Measurements from ENCODE around the gene TRAK1. TPM values are rescaled to one million over a fixed set of nuclear protein-coding genes. Genes with fewer than 3 reads are reported as not detected.

The TRAK1 gene
- total RNA-seq, 1 donor from 2014 or later = 41.0 TPM

DNA sequence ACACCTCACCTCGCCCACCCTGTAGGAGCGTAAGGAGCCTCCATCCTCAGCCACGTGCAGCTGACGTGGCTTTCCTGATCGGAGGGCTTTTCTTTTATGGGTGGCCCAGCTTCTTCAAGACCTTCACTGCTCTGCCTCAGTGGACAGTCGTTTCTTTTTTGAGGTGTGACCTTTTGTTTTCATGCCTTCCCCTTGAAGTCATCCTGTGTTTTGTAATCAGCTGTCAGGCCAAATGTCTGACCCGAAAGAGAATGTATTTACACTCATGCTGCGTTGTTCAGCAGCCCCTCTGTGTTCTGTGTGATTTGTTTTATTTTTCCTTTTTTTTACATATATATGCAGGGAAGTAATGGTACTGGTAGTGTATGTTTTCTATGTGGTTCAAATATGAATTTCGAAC is 133.0 kb downstream of the TRAK1 start:
- Mint-ChIP-seq H3K9me3 (no peaks in the 10 kb centered on the region), H3K27ac (ENCODE audit: unreplicated experiment) (no peak overlapping the region), H3K36me3 (ENCODE audit: low read depth) (peaks cover 15% of the 10 kb centered on the region), H3K4me3 (no peak overlapping the region), H3K27me3 (ENCODE audit: low read depth) (no peaks in the 10 kb centered on the region), H3K4me1 (no peaks in the 10 kb centered on the region)
- TF ChIP-seq CTCF (conservative IDR thresholded peaks at IDR 0.05) = no peak
- DNase-seq (ENCODE audit: low read depth, low spot score) = no peak

DNA sequence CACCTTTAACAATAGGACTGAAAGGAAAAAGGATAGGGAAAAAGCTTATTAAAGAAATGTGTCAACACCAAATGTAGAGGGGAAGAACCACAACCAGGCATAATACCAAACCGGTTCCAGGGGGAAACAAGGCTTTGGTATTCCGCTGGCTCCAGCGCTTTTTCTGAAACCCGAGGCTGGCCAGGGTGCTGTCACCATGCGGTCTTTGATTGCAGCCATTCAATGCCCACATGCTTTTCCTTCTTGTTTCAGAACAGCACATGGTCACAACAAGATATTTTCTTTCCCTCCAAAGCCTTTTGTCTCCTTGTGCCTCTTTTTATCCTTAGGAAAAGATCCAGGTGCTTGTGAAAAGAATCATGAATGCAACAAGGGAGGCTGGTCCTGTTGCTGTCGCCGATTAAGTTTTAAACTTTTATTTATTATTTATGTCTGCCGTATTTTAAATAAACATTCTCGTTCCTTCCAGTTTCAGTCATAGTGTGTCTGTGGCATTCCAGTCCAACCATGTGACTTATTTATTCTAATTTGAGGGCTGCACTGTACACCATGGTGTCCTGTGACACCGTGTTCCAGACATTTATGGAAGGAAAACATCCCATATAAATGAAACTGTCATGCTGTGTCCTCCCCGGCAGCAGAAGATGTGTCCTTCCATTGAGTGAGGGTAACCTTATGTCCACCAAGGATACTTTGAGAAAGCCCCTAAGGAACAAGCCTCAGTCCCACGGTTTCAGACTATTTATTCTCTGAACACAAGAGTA is 133.7 kb downstream of the TRAK1 start:
- H3K4me3 Mint-ChIP-seq = no peak overlapping the region
- no peak overlapping the region for H3K27ac Mint-ChIP-seq (ENCODE audit: unreplicated experiment)
- H3K9me3 Mint-ChIP-seq = no peaks in the 10 kb centered on the region
- H3K27me3 Mint-ChIP-seq (ENCODE audit: low read depth) = no peaks in the 10 kb centered on the region
- no peaks in the 10 kb centered on the region for H3K4me1 Mint-ChIP-seq
- H3K36me3 Mint-ChIP-seq (ENCODE audit: low read depth) = peaks cover 15% of the 10 kb centered on the region
- no peak for TF ChIP-seq CTCF (conservative IDR thresholded peaks at IDR 0.05)
- no peak for DNase-seq (ENCODE audit: low read depth, low spot score)

DNA sequence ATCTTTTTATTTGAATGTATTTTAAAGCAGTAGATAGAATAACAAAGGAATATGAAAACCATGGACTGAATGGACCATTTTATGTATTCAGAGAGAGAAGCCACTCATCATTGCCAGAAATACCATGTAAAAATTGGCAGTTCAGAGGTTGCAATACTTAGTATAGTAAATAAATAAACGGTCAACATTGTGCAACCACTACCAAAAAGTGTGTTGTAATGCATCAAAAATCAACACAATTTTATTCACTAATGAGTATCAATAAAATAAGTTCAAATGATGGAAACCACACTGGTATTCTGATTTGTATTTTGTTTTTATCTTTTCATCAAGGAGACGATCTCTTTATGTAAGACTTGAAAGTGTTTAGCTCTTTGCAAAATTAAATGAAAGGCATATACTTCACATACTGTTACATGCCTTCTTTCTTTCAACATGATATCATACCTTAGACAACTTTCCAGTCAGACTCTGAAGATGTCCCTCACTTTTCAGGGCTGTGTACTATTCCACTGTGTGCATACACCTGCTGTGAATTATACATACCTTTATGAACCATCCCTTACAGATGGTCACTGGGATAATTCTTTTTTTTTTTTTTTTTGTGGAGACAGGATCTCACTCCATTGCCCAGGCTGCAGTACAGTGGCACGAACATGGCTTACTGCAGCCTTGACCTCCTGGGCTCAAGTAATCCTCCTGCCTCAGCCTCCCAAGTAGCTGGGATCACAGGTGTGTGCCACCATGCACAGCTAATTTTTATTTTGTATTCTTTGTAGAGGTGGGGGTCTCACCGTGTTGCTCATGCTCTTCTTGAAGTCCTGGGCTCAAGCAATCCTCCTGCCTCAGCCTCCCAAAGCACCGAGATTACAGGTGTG is 134.6 kb downstream of the TRAK1 start:
- DNase-seq (ENCODE audit: low read depth, low spot score) = no peak
- Mint-ChIP-seq H3K27me3 (ENCODE audit: low read depth) (no peaks in the 10 kb centered on the region), H3K27ac (ENCODE audit: unreplicated experiment) (no peak overlapping the region), H3K9me3 (no peaks in the 10 kb centered on the region), H3K36me3 (ENCODE audit: low read depth) (peaks cover 14% of the 10 kb centered on the region), H3K4me1 (no peaks in the 10 kb centered on the region), H3K4me3 (no peak overlapping the region)
- TF ChIP-seq CTCF (conservative IDR thresholded peaks at IDR 0.05) = no peak

DNA sequence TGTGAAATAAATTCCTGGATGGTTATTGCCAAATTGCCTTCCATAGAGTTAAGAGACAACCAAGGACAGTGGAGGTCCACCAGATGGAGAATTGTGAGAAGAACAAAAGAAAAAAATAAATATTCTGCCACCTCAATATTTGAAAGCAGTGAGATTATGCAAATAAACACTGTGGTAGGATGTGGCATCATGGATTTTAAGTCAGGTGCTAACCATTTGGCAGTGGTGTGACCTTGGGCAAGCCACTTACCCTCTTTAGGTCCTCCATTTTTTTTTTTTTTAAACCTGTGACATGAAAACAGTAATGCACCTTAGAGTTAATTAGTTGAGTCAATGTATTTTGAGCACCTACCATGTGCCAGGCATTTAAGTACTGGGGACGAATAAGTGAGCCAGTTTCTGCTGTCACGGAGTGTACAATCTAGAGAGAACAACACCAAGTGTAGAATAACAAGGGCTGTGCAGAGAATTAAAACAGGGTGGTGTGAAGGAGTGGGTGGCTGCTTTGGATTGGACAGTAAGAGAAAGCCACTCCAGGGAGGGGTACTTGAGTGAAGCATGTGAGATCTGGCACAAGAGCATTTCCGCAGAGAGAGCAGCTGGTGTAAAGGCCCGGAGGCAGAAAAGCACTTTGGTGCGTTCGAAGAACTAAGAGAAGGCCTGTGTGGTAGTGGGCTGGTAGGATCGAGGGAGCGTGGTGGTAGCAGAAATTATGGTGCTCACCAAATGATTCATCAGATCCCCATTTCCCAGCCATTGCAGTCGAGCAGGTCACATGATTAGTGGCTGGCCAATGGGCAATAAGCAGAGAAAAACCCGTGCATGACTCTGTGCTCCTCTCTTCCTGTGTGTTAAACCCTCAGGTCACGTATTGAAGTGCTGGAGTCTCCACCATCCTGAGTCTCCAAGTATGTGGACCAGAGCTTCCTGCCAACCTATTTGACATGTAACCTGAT is 135.6 kb downstream of the TRAK1 start:
- no peaks in the 10 kb centered on the region for H3K9me3 Mint-ChIP-seq
- H3K27me3 Mint-ChIP-seq (ENCODE audit: low read depth) = no peaks in the 10 kb centered on the region
- H3K36me3 Mint-ChIP-seq (ENCODE audit: low read depth) = peaks cover 12% of the 10 kb centered on the region
- no peak for DNase-seq (ENCODE audit: low read depth, low spot score)
- TF ChIP-seq CTCF (conservative IDR thresholded peaks at IDR 0.05) = no peak
- H3K4me1 Mint-ChIP-seq = peaks cover 7% of the 10 kb centered on the region
- H3K27ac Mint-ChIP-seq (ENCODE audit: unreplicated experiment) = no peak overlapping the region
- no peak overlapping the region for H3K4me3 Mint-ChIP-seq

DNA sequence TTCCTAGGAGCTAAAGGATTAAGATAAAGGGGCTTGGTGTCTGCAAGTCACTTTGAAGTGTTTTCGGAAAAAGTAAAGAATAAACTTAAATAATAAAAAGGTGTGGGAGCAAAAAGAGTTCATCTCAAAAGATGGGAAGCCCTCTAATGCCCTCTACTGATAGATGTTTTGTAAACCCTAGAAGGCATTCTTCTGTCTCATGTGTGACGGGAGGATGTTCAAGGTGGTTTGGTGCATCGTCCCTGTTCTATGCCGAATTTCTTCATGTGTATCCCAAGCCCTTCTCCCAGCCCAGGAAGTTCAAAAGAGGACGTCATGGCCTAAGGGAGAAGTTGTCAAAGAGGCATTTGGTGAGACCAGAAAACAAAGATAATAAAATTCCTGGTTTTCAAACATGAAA is 137.6 kb downstream of the TRAK1 start:
- Mint-ChIP-seq H3K4me1 (peaks cover 7% of the 10 kb centered on the region), H3K9me3 (no peaks in the 10 kb centered on the region), H3K36me3 (ENCODE audit: low read depth) (peaks cover 11% of the 10 kb centered on the region), H3K27me3 (ENCODE audit: low read depth) (no peaks in the 10 kb centered on the region), H3K27ac (ENCODE audit: unreplicated experiment) (no peak overlapping the region), H3K4me3 (no peak overlapping the region)
- peak; percentile 50 for TF ChIP-seq CTCF (conservative IDR thresholded peaks at IDR 0.05)
- no peak for DNase-seq (ENCODE audit: low read depth, low spot score)

All from neural crest cell (in vitro differentiated cells).